ENCODE results near the gene ANK2. TPM values are rescaled to one million over a fixed set of nuclear protein-coding genes. Genes with fewer than 3 reads are reported as not detected.

Gene ANK2
- total and polyA plus RNA-seq, 10 donors = 5.3 to 158 (median 72.9) TPM

- no peaks in the 10 kb centered on the region for H3K36me3 ChIP-seq
- no peaks in the 10 kb centered on the region for H3K4me1 ChIP-seq
- intact Hi-C loops (cut with DNase I; ENCODE audit: low total_unique reads) = no loop called here
- DNase-seq = no peak
- no peaks in the 10 kb centered on the region for H3K27me3 ChIP-seq (replicated peaks in 1 of 7)
- no peaks in the 10 kb centered on the region for H3K9me3 ChIP-seq
- TF ChIP-seq POLR2AphosphoS5 (IDR thresholded peaks at IDR 0.05) = no peak
- WGBS, 5 donors = 83 to 89% (median 87%) methylated on average over 6 of the region's 6 CpGs
- H3K27ac ChIP-seq = no peak overlapping the region
- no peak overlapping the region for H3K4me3 ChIP-seq
These were observed 282.4 kb downstream of the ANK2 start for GRCh38 chr4:113331811-113332210.

GRCh38 chr4:113332701-113333100 is 283.2 kb downstream of the ANK2 start:
- no peak for DNase-seq
- Histone ChIP-seq H3K27ac (no peak overlapping the region), H3K4me3 (no peak overlapping the region), H3K36me3 (no peaks in the 10 kb centered on the region), H3K27me3 (replicated peaks in 1 of 7) (no peaks in the 10 kb centered on the region), H3K9me3 (no peaks in the 10 kb centered on the region), H3K4me1 (no peaks in the 10 kb centered on the region)
- no peak for TF ChIP-seq POLR2AphosphoS5 (IDR thresholded peaks at IDR 0.05)
- TF ChIP-seq POLR2A (IDR thresholded peaks at IDR 0.05) = no peak
- no peak for TF ChIP-seq CTCF (IDR thresholded peaks at IDR 0.05 in 8 of 11, conservative IDR thresholded peaks at IDR 0.05 in 3 of 11)
- WGBS, 5 donors = 83 to 93% (median 87%) methylated on average over 5 of the region's 5 CpGs
- intact Hi-C loops (cut with DNase I; ENCODE audit: low total_unique reads) = no loop called here

GRCh38 chr4:113335746-113336145 is 286.3 kb downstream of the ANK2 start:
- intact Hi-C loops (cut with DNase I; ENCODE audit: low total_unique reads) = no loop called here
- no peak for TF ChIP-seq POLR2A (IDR thresholded peaks at IDR 0.05)
- H3K4me1 ChIP-seq = no peaks in the 10 kb centered on the region
- H3K36me3 ChIP-seq = no peaks in the 10 kb centered on the region
- WGBS, 5 donors = 82 to 94% (median 90%) methylated on average over 10 of the region's 10 CpGs
- no peak for DNase-seq
- no peak overlapping the region for H3K27ac ChIP-seq
- no peaks in the 10 kb centered on the region for H3K9me3 ChIP-seq
- H3K4me3 ChIP-seq = no peak overlapping the region
- no peaks in the 10 kb centered on the region for H3K27me3 ChIP-seq (replicated peaks in 1 of 7)

GRCh38 chr4:113336556-113336955 is 287.1 kb downstream of the ANK2 start:
- TF ChIP-seq POLR2AphosphoS5 (IDR thresholded peaks at IDR 0.05) (no peak), CTCF (IDR thresholded peaks at IDR 0.05 in 8 of 11, conservative IDR thresholded peaks at IDR 0.05 in 3 of 11) (no peak), POLR2A (IDR thresholded peaks at IDR 0.05) (no peak)
- Histone ChIP-seq H3K27me3 (replicated peaks in 1 of 7) (no peaks in the 10 kb centered on the region), H3K36me3 (no peaks in the 10 kb centered on the region), H3K27ac (no peak overlapping the region), H3K4me3 (no peak overlapping the region), H3K4me1 (no peaks in the 10 kb centered on the region), H3K9me3 (no peaks in the 10 kb centered on the region)
- intact Hi-C loops (cut with DNase I; ENCODE audit: low total_unique reads) = no loop called here
- no peak for DNase-seq
- 77 to 91% (median 88%) methylated on average over 2 of the region's 2 CpGs for whole genome bisulfite sequencing, 5 donors

GRCh38 chr4:113339430-113339813 is 290.0 kb downstream of the ANK2 start:
- Histone ChIP-seq H3K36me3 (no peaks in the 10 kb centered on the region), H3K9me3 (no peaks in the 10 kb centered on the region), H3K4me3 (no peak overlapping the region), H3K27me3 (replicated peaks in 1 of 7) (no peaks in the 10 kb centered on the region), H3K4me1 (no peaks in the 10 kb centered on the region), H3K27ac (no peak overlapping the region)
- intact Hi-C loops (cut with DNase I; ENCODE audit: low total_unique reads) = no loop called here
- 62 to 76% (median 68%) methylated on average over 4 of the region's 4 CpGs for WGBS, 5 donors
- TF ChIP-seq POLR2AphosphoS5 (IDR thresholded peaks at IDR 0.05) (no peak), POLR2A (IDR thresholded peaks at IDR 0.05) (no peak), CTCF (IDR thresholded peaks at IDR 0.05 in 8 of 11, conservative IDR thresholded peaks at IDR 0.05 in 3 of 11) (no peak)
- DNase-seq = no peak
